ENCODE measurements around the gene FSHR. TPM values are rescaled to one million over a fixed set of nuclear protein-coding genes. Genes with fewer than 3 reads are reported as not detected.

The FSHR gene
- total RNA-seq, 4 donors from 2014 or later = not detected

GRCh38 chr2:49002750-49003149 is 151.6 kb downstream of the FSHR start:
- Histone ChIP-seq H3K27me3 (no peaks in the 10 kb centered on the region), H3K4me3 (no peak overlapping the region), H3K27ac (no peak overlapping the region), H3K36me3 (no peaks in the 10 kb centered on the region), H3K4me1 (no peaks in the 10 kb centered on the region), H3K9me3 (no peaks in the 10 kb centered on the region)
- no peak for TF ChIP-seq EP300 (IDR thresholded peaks at IDR 0.05; ENCODE audit: low read depth)
- no peak for TF ChIP-seq POLR2AphosphoS5 (IDR thresholded peaks at IDR 0.05)
- no peak for TF ChIP-seq CTCF (IDR thresholded peaks at IDR 0.05)
- TF ChIP-seq POLR2A (IDR thresholded peaks at IDR 0.05) = no peak
- intact Hi-C loops (cut with DNase I; ENCODE audit: low total_unique reads) = no loop called here
- 38 to 57% methylated on average over 3 of the region's 3 CpGs for WGBS, 2 donors (ENCODE audit: low coverage in 1 of 2)
- no peak for DNase-seq
- in situ Hi-C loops (cut with MboI; ENCODE audit: low pct_ligation_motif_present in 1 of 4, low pct_unique_long_range_greater_than_20kb in 1 of 4, low sequenced_read_pairs in 3 of 4) = no loop called here

GRCh38 chr2:49000695-49001094 is 153.6 kb downstream of the FSHR start:
- intact Hi-C loops (cut with DNase I; ENCODE audit: low total_unique reads) = no loop called here
- Histone ChIP-seq H3K9me3 (no peaks in the 10 kb centered on the region), H3K4me1 (no peaks in the 10 kb centered on the region), H3K27ac (no peak overlapping the region), H3K36me3 (no peaks in the 10 kb centered on the region), H3K4me3 (no peak overlapping the region), H3K27me3 (no peaks in the 10 kb centered on the region)
- TF ChIP-seq POLR2A (IDR thresholded peaks at IDR 0.05) (no peak), CTCF (IDR thresholded peaks at IDR 0.05) (no peak), EP300 (IDR thresholded peaks at IDR 0.05; ENCODE audit: low read depth) (no peak), POLR2AphosphoS5 (IDR thresholded peaks at IDR 0.05) (no peak)
- in situ Hi-C loops (cut with MboI; ENCODE audit: low pct_ligation_motif_present in 1 of 4, low pct_unique_long_range_greater_than_20kb in 1 of 4, low sequenced_read_pairs in 3 of 4) = no loop called here
- no peak for DNase-seq

- Histone ChIP-seq H3K27me3 (no peaks in the 10 kb centered on the region), H3K9me3 (no peaks in the 10 kb centered on the region), H3K4me1 (no peaks in the 10 kb centered on the region), H3K36me3 (no peaks in the 10 kb centered on the region), H3K27ac (no peak overlapping the region), H3K4me3 (no peak overlapping the region)
- intact Hi-C loops (cut with DNase I; ENCODE audit: low total_unique reads) = no loop called here
- in situ Hi-C loops (cut with MboI; ENCODE audit: low pct_ligation_motif_present in 1 of 4, low pct_unique_long_range_greater_than_20kb in 1 of 4, low sequenced_read_pairs in 3 of 4) = no loop called here
- DNase-seq = no peak
- 69 to 78% methylated on average over 2 of the region's 2 CpGs for WGBS, 2 donors (ENCODE audit: low coverage in 1 of 2)
- TF ChIP-seq CTCF (IDR thresholded peaks at IDR 0.05) (no peak), EP300 (IDR thresholded peaks at IDR 0.05; ENCODE audit: low read depth) (no peak), POLR2AphosphoS5 (IDR thresholded peaks at IDR 0.05) (no peak), POLR2A (IDR thresholded peaks at IDR 0.05) (no peak)
Observed at GRCh38 chr2:48998449-48998848, 155.9 kb downstream of the FSHR start.

- TF ChIP-seq EP300 (IDR thresholded peaks at IDR 0.05; ENCODE audit: low read depth) (no peak), POLR2AphosphoS5 (IDR thresholded peaks at IDR 0.05) (no peak), CTCF (IDR thresholded peaks at IDR 0.05) (no peak), POLR2A (IDR thresholded peaks at IDR 0.05) (no peak)
- H3K4me1 ChIP-seq = no peaks in the 10 kb centered on the region
- no peak for DNase-seq
- WGBS, 2 donors (ENCODE audit: low coverage in 1 of 2) = 59 to 68% methylated on average over 2 of the region's 2 CpGs
- H3K4me3 ChIP-seq = no peak overlapping the region
- H3K27ac ChIP-seq = no peak overlapping the region
- H3K36me3 ChIP-seq = no peaks in the 10 kb centered on the region
- intact Hi-C loops (cut with DNase I; ENCODE audit: low total_unique reads) = no loop called here
- no peaks in the 10 kb centered on the region for H3K27me3 ChIP-seq
- H3K9me3 ChIP-seq = no peaks in the 10 kb centered on the region
- in situ Hi-C loops (cut with MboI; ENCODE audit: low pct_ligation_motif_present in 1 of 4, low pct_unique_long_range_greater_than_20kb in 1 of 4, low sequenced_read_pairs in 3 of 4) = no loop called here
Observed at GRCh38 chr2:48993576-48993975, 160.7 kb downstream of the FSHR start.
